IPS DF 4.7 (cell line): ENCODE measurements around the gene PHYKPL.

ENCODE experiments used
- DNase-seq: peaks from one replicate; pipeline ENCODE4 v3.0.0-alpha.2; 2013; ENCODE audit warnings: low spot score; ENCODE audit errors: extremely low read depth

The PHYKPL gene

GRCh38 chr5:178232124-178232919 is at the start of gene PHYKPL:
TSS of gene PHYKPL (minus strand) at chr5:178232802. CDS start at chr5:178232550, 252 bp downstream.
- no peak for DNase-seq

DNA sequence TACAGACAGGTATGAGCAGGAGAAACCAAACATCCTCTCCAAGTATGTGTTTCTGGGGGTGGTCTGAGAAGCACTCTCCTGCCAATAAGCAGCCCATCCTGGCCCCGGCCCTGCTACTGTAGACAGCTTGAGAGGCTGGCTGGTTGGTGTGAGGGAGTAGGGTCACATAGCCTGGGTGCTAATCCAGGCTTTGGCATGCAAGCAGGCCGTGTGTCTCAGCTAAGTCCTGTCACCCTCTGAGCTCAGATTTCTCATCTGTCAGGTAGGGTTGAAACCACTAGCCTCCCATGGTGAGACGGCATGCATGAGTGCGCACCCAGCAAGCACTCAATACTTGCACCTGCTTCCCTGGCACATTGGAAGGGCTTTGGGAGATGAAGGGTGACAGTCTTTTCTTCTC is 49.8 kb upstream of the PHYKPL start:
- no peak for DNase-seq

DNA sequence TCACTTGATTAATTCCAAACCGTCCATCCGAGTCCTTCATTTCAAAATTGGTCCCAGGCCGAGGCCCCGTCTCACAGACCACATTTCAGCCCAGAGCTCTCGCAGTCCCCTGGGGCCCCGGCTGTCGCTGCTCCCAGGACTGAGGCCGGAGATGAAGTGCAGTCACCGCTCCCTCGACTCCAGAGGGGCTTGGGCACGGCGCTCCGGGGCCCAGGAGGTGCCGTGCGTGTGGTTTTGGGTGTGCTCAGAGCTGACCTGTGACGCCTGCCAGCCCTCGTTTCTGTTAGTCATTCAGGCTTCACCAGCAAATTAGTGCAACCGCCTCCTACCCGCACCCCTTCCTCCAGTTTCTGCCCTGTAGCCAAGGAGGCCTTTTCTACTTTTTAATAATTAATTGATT is 48.7 kb upstream of the PHYKPL start:
- DNase-seq, result no peak

- DNase-seq, result no peak
Observed at GRCh38 chr5:178280631-178281030, 48.0 kb upstream of the PHYKPL start.

GRCh38 chr5:178279723-178280438 is 47.3 kb upstream of the PHYKPL start:
- DNase-seq, result peak; percentile 56

DNA sequence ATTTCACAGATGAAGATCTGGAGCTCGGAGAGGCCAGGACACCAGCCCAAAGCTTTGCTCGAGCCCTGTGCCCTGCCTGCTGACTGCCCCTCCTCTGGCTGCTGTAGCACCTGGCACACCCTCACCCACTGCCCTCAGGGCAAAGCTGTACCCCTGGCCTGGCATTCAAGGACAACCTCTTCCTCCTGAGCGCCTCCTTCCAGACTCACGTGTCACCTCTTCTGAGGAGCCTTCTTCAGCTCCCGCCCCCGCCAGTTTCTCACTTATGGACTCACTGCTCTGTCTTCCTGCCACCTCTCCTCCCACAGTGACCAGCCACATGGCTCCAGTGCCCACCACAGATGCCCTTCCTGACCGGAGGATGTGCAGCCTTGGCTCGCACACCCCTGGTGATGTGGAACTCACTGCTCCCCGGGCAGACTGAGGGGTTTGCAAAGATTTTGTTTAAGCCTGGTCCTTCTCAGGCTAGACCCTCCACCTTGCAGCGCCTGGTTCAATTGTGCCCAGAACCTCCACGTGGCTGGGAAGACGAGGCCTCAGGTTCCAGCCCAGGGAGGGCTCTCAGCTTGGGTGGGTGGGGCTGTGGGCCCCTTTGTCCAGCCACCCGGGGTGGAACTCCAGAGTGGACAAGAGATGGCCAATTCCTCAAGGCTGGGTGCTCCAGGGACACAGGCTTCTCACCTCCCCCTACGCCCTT is 46.6 kb upstream of the PHYKPL start:
- no peak for DNase-seq

DNA sequence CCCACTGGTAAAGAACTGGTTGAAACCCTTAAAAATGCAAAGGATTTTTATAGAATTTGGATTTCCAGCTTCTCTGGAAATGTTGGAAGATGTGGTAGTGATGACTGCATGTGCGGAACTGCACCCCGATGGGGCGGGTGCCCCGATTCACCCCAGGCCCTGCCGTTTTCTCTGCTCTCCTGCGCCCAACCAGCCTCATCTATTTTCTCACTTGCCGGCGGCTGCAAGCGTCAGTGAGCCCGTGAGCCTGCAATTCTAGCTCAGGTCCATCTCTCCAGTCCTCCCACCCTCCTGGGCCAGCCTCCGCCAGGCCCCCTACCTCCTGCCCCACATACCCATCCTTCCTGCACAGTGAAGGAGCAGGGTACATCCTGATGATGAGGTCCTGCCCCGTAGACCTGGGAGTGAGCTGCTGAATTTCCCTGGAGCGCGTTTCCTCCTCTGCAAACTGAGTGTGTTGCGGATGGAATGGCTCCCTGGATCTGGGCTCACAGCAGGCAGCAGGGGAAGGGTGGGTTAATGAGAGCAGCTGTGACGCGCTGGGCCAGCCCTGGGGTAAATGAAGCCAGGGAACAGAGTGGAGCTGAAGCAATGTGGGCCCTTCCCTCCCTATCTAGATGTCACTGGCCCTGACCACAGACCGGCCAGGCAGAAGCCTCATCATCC is 45.9 kb upstream of the PHYKPL start:
- DNase-seq, result no peak

DNA sequence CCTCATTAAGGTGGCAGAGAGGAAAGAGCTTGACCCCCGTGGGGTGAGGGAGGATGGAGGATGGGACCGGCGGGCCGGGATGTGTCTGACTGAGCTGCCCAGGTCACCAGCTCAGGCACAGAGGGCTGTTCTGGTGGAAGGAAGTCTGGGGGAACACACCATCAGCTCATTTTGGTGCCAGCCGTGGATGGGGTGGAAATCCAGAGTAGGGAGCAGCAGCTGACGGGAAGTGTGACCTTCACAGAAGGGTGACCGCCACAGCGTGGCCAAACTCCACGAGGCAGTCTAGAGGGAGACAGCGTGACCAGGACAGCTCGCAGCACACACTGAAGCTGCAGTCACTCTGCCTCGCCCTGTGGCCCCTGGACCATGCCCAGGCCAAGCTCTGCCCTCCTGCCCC is 45.3 kb upstream of the PHYKPL start:
- no peak for DNase-seq

- DNase-seq, result no peak
Observed at GRCh38 chr5:178277346-178277745, 44.7 kb upstream of the PHYKPL start.

GRCh38 chr5:178274781-178275537 is 42.4 kb upstream of the PHYKPL start:
- no peak for DNase-seq

DNA sequence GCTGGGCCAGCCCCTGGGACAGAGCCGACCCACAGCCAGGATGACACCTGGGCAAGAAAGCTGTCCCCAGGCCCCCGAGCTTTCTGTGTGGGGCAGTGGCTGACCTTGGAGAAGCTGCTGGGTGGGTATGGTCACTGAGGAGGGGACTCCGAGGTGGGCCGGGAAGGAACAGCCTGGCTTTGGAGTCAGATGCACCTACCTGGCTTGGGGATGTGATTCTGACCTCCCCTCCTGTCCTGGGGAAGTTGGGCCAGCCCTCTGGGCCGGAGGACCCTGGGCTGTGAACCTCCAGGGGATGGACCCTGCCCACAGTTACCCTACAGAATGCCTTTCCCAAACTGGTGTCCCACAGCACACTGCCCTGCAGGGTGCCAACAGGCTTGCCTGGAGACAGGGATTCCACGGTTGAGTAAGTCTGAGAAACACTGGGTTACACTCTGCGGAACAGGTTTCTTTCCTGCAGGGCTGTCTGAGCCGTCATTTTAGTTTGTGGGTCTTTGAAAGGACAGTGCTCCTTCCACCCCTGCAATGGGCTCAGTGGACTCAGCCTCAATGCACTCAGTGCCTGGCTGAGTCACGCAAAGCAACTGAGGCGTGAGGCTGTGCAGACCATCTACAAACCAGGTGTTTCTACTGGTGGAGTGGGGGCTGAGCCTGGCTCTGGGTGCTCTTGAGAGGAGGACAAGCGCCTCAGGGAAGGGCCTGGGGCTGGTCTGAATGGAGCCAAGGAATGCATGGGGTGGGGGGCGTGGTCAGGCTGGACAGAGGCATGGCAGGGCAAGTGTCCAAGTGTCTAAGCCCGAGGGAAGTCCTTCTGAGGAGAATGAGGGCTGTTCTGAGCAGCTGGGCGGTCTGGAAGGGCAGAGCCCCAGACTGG is 41.3 kb upstream of the PHYKPL start:
- DNase-seq, result no peak

DNA sequence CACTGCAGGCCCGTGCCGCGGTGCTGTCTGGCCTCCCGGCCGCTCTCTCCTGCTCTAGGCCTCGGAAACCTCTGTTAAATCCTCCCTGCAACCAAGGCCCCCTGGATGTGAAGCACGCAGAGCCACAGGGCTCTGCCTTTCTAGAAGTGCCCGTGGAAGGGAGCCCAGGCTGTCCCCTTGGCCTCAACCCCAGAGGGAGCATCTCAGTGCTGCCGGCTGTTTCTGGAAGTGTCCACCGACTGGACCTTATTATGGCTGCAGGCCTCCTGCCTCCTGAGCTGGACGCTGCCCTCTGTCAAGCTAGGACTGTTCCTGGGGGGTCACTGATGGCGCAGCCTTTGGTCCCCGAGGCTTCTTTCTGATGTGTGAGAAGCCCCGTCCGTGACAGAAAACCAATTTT is 40.4 kb upstream of the PHYKPL start:
- no peak for DNase-seq

DNA sequence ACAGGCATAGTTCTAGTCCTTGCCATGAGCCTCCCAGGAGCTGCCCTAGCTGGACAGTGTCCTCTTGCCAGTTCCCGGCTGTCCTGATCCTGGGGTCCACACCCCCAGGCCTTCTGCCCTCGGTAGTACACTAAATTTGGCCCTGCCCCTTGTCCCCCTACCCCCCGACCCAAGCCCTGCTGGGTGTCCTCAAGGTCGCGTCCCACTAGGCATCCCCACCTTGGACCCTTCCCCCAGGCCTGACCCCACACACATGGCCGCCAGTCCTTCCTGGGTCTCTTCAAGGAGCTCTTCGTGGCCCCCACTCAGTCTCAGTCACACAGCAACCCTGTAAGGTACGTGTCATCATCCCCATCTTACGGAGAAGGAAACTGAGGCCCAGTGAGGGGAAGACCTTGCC is 40.0 kb upstream of the PHYKPL start:
- no peak for DNase-seq

- DNase-seq, result no peak
Observed at GRCh38 chr5:178271726-178272479, 39.3 kb upstream of the PHYKPL start.

- DNase-seq, result no peak
Observed at GRCh38 chr5:178271231-178271630, 38.6 kb upstream of the PHYKPL start.

DNA sequence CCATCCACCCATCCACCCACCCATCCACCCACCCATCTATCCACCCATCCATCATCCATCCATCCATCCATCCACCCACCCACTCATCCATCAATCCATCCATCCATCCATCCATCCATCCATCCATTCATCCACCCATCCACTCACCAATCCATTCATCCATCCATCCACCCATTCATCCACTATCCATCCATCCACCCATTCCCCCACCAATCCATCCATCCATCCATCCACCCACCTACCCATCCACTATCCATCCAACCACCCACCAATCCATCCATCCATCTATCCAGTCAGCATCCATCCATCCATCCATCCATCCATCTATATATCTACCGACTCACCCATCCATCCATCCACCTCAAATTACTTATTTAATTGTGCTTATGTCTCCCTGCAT is 36.9 kb upstream of the PHYKPL start:
- DNase-seq, result no peak

DNA sequence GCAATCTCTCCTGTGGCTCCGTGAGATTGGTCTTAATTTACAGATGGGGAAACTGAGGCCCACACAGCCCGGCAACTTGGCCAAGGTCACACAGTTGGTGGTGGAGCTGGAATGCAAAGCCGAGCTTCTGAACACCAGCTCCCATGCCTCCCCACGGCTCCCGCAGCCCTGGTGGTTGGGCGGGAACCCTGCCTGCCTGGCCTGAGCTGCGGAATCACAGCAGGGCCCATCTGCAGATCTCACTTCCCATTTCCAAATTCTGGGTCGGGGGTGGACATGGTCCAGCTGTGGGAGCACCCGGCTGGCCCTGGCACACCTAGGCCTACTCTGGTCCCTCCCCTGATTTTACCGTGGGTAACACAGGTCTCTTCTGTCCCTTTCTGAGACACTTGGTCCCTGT is 35.3 kb upstream of the PHYKPL start:
- no peak for DNase-seq

GRCh38 chr5:178267245-178267644 is 34.6 kb upstream of the PHYKPL start:
- DNase-seq, result no peak

- DNase-seq, result no peak
Observed at GRCh38 chr5:178266581-178266980, 34.0 kb upstream of the PHYKPL start.
